GM10248 (cell line): ENCODE data around the gene OR5AL1.

Experiments used
- CTCF ChIA-PET: fragments of 300-600 bp; sonication (Branson Sonifier 250); formaldehyde crosslinking; extraction: SDS; loops from one replicate; lab custom pipeline; 2021; ENCODE audit warnings: antibody characterized with exemption; lab: Yijun Ruan, JAX
- POLR2A ChIA-PET: fragments of 350-650 bp; sonication (Branson Sonifier 250); formaldehyde crosslinking; extraction: SDS; loops from one replicate; lab custom pipeline; 2020; ENCODE audit warnings: antibody characterized with exemption; lab: Yijun Ruan, JAX
- DNase-seq: peaks from one replicate; pipeline ENCODE4 v3.0.0; 2012; ENCODE audit errors: extremely low spot score
- CTCF ChIP-seq: IDR thresholded peaks from 2 replicates; pipeline ENCODE4 v1.5.1; 2012; ENCODE audit warnings: mild to moderate bottlenecking, low read depth; ENCODE audit errors: extremely low read depth, missing control alignments, control extremely low read depth

Gene OR5AL1

DNA sequence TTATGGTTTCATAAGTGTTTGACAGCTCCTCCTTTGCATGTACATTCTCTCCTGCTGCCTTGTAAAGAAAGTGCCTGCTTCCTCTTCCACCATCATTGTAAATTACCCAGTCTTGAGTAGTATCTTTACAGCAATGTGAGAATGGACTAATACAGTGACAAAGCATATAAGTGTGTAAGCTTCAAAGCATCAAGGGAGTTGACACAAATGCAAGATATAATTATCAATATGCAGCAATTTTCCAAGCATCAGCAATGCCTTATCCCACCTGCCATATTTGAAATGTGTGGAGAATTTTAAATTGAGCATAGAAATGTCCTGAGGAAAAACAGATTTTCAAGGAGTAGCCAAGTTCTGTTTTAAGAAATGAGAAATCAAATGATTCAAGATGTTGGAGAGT lies 1.7 kb upstream of the OR5AL1 start:
- CTCF ChIA-PET: no interaction called here

DNA sequence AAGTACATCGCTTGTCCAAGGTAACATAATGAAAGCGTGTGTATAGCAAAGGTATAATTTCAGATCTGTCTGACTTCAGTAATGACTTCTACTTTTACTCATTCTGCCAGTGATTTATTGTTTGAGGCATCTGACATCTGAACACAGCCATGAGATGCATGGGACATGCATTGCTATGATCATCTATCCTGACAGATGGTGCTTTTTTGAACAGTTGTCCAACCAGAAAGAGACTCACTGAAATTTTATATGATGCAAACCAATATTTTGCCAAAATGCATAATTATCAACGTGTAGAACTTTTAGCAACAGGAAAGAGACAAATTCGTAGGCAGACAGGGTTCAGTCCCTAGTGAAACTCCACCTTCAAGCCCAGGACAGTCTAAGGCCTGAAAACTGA lies 41.0 kb downstream of the OR5AL1 start:
- ChIA-PET CTCF (no interaction called here), POLR2A (no interaction called here)
- no peak for TF ChIP-seq CTCF
- no peak for DNase-seq

More for the DNA sequence above, 1.7 kb upstream of the OR5AL1 start:
- POLR2A ChIA-PET: no interaction called here
- no peak for DNase-seq
- TF ChIP-seq CTCF: no peak

GRCh38 chr11:56457076-56457475 lies 44.6 kb downstream of the OR5AL1 start:
- no peak for DNase-seq
- CTCF ChIA-PET: no interaction called here
- TF ChIP-seq CTCF: no peak
- POLR2A ChIA-PET: no interaction called here
